IMR-90 (cell line): Measurements from ENCODE around the gene DUOX2. TPM values are rescaled to one million over a fixed set of nuclear protein-coding genes. Genes with fewer than 3 reads are reported as not detected.

ENCODE experiments used
- ATAC-seq: fragments of 200-7000 bp; cut with Tn5 transposase; 2 replicates; pipeline ENCODE4 v1.9.1; 2020; ENCODE audit warnings: low read depth, mild to moderate bottlenecking, moderate library complexity
- BruUV-seq: library from RNA; stranded (reverse); fragments of 400-500 nt; replicated peaks from 2 replicates; lab custom pipeline; 2021; lab: Mats Ljungman, UMichigan
- CTCF ChIA-PET: fragments of 300-600 bp; formaldehyde crosslinking; extraction: SDS; loops from one replicate; lab custom pipeline; 2021; ENCODE audit warnings: antibody characterized with exemption; lab: Yijun Ruan, JAX
- POLR2A ChIA-PET: fragments of 300-600 bp; sonication (Branson Sonifier 250); formaldehyde crosslinking; loops from one replicate; lab custom pipeline; 2022; ENCODE audit warnings: antibody characterized with exemption; ENCODE audit not compliant: unreplicated experiment; lab: Charles Lee
- DNase-seq: peaks from one replicate; pipeline ENCODE4 v3.0.0; 2013
- H2AFZ ChIP-seq: replicated peaks from 2 replicates; pipeline ENCODE3; 2013; ENCODE audit warnings: low read length, mild to moderate bottlenecking; ENCODE audit not compliant: poor library complexity
- H2AK5ac ChIP-seq: 2 replicates; pipeline ENCODE4 v1.6.1; 2013; ENCODE audit warnings: low read depth, low read length, inconsistent platforms
- H2AK9ac ChIP-seq: replicated peaks from 2 replicates; pipeline ENCODE3; 2013; ENCODE audit warnings: mild to moderate bottlenecking, low read depth, low read length, moderate library complexity; ENCODE audit not compliant: poor library complexity
- H2BK120ac ChIP-seq: 2 replicates; pipeline ENCODE4 v1.6.1; 2013; ENCODE audit warnings: low read depth, low read length, inconsistent platforms
- H2BK15ac ChIP-seq: 3 replicates; pipeline ENCODE4 v1.6.1; 2013; ENCODE audit warnings: low read depth, low read length, inconsistent platforms
- H2BK20ac ChIP-seq: 2 replicates; pipeline ENCODE4 v1.6.1; 2013; ENCODE audit warnings: low read depth, mild to moderate bottlenecking, inconsistent platforms, low read length, moderate library complexity
- H2BK5ac ChIP-seq: 2 replicates; pipeline ENCODE4 v1.6.1; 2013; ENCODE audit warnings: mild to moderate bottlenecking, low read depth, low read length, inconsistent platforms; ENCODE audit not compliant: poor library complexity, severe bottlenecking
- H3K14ac ChIP-seq: replicated peaks from 2 replicates; pipeline ENCODE4 v1.6.1; 2013; ENCODE audit warnings: low read depth, low read length, inconsistent platforms
- H3K18ac ChIP-seq: 2 replicates; pipeline ENCODE4 v1.6.1; 2013; ENCODE audit warnings: low read depth, low read length, control low read depth
- H3K23ac ChIP-seq: 2 replicates; pipeline ENCODE4 v1.6.1; 2013; ENCODE audit warnings: low read depth, low read length, inconsistent platforms
- H3K27ac ChIP-seq: 2 replicates; pipeline ENCODE4 v1.5.1; 2013; ENCODE audit warnings: mild to moderate bottlenecking, control low read depth, low read length; ENCODE audit not compliant: insufficient read depth
- H3K27me3 ChIP-seq: 2 replicates; pipeline ENCODE4 v1.6.1; 2013; ENCODE audit warnings: low read length; ENCODE audit not compliant: control insufficient read depth, insufficient read depth
- H3K36me3 ChIP-seq: 2 replicates; pipeline ENCODE4 v1.6.1; 2013; ENCODE audit warnings: low read length, mixed read lengths; ENCODE audit not compliant: control insufficient read depth, insufficient read depth
- H3K4ac ChIP-seq: 2 replicates; pipeline ENCODE4 v1.6.1; 2013; ENCODE audit warnings: low read depth, low read length, inconsistent platforms
- H3K4me1 ChIP-seq: 2 replicates; pipeline ENCODE4 v1.6.1; 2013; ENCODE audit warnings: low read length, mixed read lengths; ENCODE audit not compliant: control insufficient read depth, insufficient read depth
- H3K4me2 ChIP-seq: 2 replicates; pipeline ENCODE4 v1.6.1; 2013; ENCODE audit warnings: low read depth, mild to moderate bottlenecking, control low read depth, low read length, moderate library complexity
- H3K4me3 ChIP-seq: 2 replicates; pipeline ENCODE4 v1.5.1; 2013; ENCODE audit warnings: low read depth, mild to moderate bottlenecking, control low read depth, low read length, moderate library complexity; ENCODE audit not compliant: insufficient read depth
- H3K56ac ChIP-seq: 2 replicates; pipeline ENCODE4 v1.6.1; 2013; ENCODE audit warnings: low read length, inconsistent platforms; ENCODE audit not compliant: insufficient read depth; ENCODE audit errors: extremely low read depth
- H3K79me1 ChIP-seq, 2 experiments: 2 replicates each; pipeline ENCODE4 v1.6.1; 2013; ENCODE audit warnings: low read length in 2 of 2, inconsistent platforms in 1 of 2, low read depth in 1 of 2
- H3K9ac ChIP-seq: 2 replicates; pipeline ENCODE4 v1.6.1; 2013; ENCODE audit warnings: low read depth, low read length, control low read depth
- H3K9me1 ChIP-seq: 2 replicates; pipeline ENCODE4 v1.6.1; 2013; ENCODE audit warnings: low read length, inconsistent platforms; ENCODE audit not compliant: insufficient read depth
- H3K9me3 ChIP-seq: 2 replicates; pipeline ENCODE4 v1.6.1; 2013; ENCODE audit warnings: low read length; ENCODE audit not compliant: control insufficient read depth, insufficient read depth
- H4K20me1 ChIP-seq: 2 replicates; pipeline ENCODE4 v1.6.1; 2013; ENCODE audit warnings: low read length, inconsistent platforms; ENCODE audit not compliant: insufficient read depth
- H4K5ac ChIP-seq: 2 replicates; pipeline ENCODE4 v1.6.1; 2013; ENCODE audit warnings: mild to moderate bottlenecking, low read depth, low read length, control low read depth
- H4K8ac ChIP-seq, 2 experiments: 2 replicates each; pipeline ENCODE4 v1.6.1; 2013; ENCODE audit warnings: low read depth in 2 of 2, low read length in 2 of 2, control low read depth in 1 of 2, inconsistent platforms in 1 of 2
- H4K91ac ChIP-seq: 2 replicates; pipeline ENCODE4 v1.6.1; 2013; ENCODE audit warnings: low read depth, low read length, inconsistent platforms; ENCODE audit not compliant: insufficient read depth
- NFE2L2 ChIP-seq: fragments of 150-350 bp; IDR thresholded peaks from 2 replicates; pipeline ENCODE4 v1.6.1; 2016; ENCODE audit warnings: low read depth, mild to moderate bottlenecking, low read length
- RFX5 ChIP-seq: IDR thresholded peaks from 2 replicates; pipeline ENCODE4 v1.8.0; 2012; ENCODE audit warnings: low read depth, mild to moderate bottlenecking, low read length, moderate library complexity
- SMC3 ChIP-seq: fragments of 150-350 bp; IDR thresholded peaks from 2 replicates; pipeline ENCODE4 v1.6.1; 2016; ENCODE audit warnings: low read depth, mild to moderate bottlenecking, antibody characterized with exemption, low read length, moderate library complexity
- WGBS, 2 experiments: methylation state at CpG; one replicate each; pipeline versions ENCODE4 v1.1.5 to v1.1.7; 2013; ENCODE audit warnings: missing lambda C conversion rate in 2 of 2; ENCODE audit not compliant: insufficient read length in 1 of 2; ENCODE audit errors: extremely low coverage in 2 of 2; 5-methylcytosine and 5-hydroxymethylcytosine counted together
- dilution Hi-C: fragments of 300-500 bp; cut with HindIII; formaldehyde crosslinking; loops from one replicate; pipeline ENCODE4 v1.14.3; 2018; ENCODE audit warnings: low sequenced_read_pairs; ENCODE audit not compliant: unreplicated experiment
- in situ Hi-C: fragments of 300-500 bp; cut with MboI; formaldehyde crosslinking; loops from 3 replicates; pipeline ENCODE4 v1.14.3; 2019; ENCODE audit warnings: low sequenced_read_pairs, inconsistent platforms, mixed read lengths
- intact Hi-C: fragments of 100-400 bp; cut with micrococcal nuclease; formaldehyde crosslinking; loops from 2 replicates; pipeline ENCODE4 v1.10.0; 2022
- polyA plus RNA-seq, 3 experiments: library from polyadenylated mRNA; depleted of rRNA; stranded (reverse); fragments of >200 nt; gene quantifications; 2 replicates each; pipeline ENCODE4 v1.2.3, GENCODE V29; 2012; ENCODE audit warnings: low replicate concordance in 1 of 3
- total RNA-seq: library from RNA; depleted of rRNA; stranded (reverse); fragments of >200 nt; gene quantifications from 2 replicates; pipeline ENCODE4 v1.2.3, GENCODE V29; 2012

DUOX2 gene
- total and polyA plus RNA-seq, 2 of the 4 experiments (the other 2 are of a cell fraction), result not detected

- Histone ChIP-seq H2BK120ac (no peak overlapping the region), H2BK15ac (no peak overlapping the region), H4K20me1 (no peaks in the 10 kb centered on the region), H2AK5ac (no peak overlapping the region), H4K5ac (no peak overlapping the region), H3K27me3 (peaks cover 82% of the 10 kb centered on the region), H4K8ac (no peak overlapping the region), H3K4me3 (no peak overlapping the region), H2BK5ac (no peak overlapping the region), H3K27ac (no peak overlapping the region), H3K36me3 (no peaks in the 10 kb centered on the region), H3K9ac (no peak overlapping the region), H3K23ac (no peak overlapping the region), H3K9me3 (no peaks in the 10 kb centered on the region), H2AK9ac (no peak overlapping the region), H3K4me1 (no peaks in the 10 kb centered on the region; the same call in 1 of the 2 replicates), H4K91ac (no peak overlapping the region), H3K4me2 (no peak overlapping the region), H3K14ac (no peak overlapping the region), H2BK20ac (no peak overlapping the region), H3K4ac (no peak overlapping the region), H2AFZ (no peak overlapping the region), H3K79me1 (no peaks in the 10 kb centered on the region), H3K9me1 (no peaks in the 10 kb centered on the region), H3K18ac (no peak overlapping the region), H3K56ac (no peak overlapping the region)
- POLR2A ChIA-PET, result no interaction called here
- no peak for DNase-seq
- no peak for ATAC-seq
- in situ Hi-C loops, result no loop called here
- intact Hi-C loops, result no loop called here
- dilution Hi-C loops, result no loop called here
- no CpG with 5 or more reads among the region's 14 CpGs for WGBS, 2 experiments
- TF ChIP-seq NFE2L2, result no peak
- no peak for TF ChIP-seq RFX5
- TF ChIP-seq SMC3, result no peak
- CTCF ChIA-PET, result no interaction called here
- BruUV-seq, result no TSS peak
Observed at GRCh38 chr15:45113380-45113990, 487 bp downstream of the DUOX2 start.
